ENCODE measurements around the gene ACIN1. TPM values are rescaled to one million over a fixed set of nuclear protein-coding genes. Genes with fewer than 3 reads are reported as not detected.
A peak's percentile ranks its signal among the peaks of the same experiment; 100 is the strongest.

ACIN1 gene
- polyA plus RNA-seq, 1 experiment = 123 TPM

GRCh38 chr14:23071244-23071920, 23.6 kb downstream of the ACIN1 start:
- POLR2A ChIA-PET = interaction anchor here (1.0 kb wide), 1 partner anchor 23 kb away, joined by 3 read pairs; the partner anchor contains the start of gene ACIN1
- Histone ChIP-seq H3K4me3 (ENCODE audit: low read depth, low read length) (peak overlapping the region; percentile 66), H3K36me3 (ENCODE audit: control insufficient read depth, insufficient read depth, low read length) (peaks cover 29% of the 10 kb centered on the region), H3K27me3 (ENCODE audit: control insufficient read depth, insufficient read depth, low read length) (no peaks in the 10 kb centered on the region)
- DNase-seq (ENCODE audit: low read depth) = peak; percentile 72
- CTCF ChIA-PET = interaction anchor here (0.6 to 4.7 kb wide), 13 partner anchors 9 to 85 kb away, joined by 3 to 57 read pairs (median 6); partner anchors contain the start of genes ACIN1 and C14orf119
- no peak for TF ChIP-seq CTCF (IDR thresholded peaks at IDR 0.05; ENCODE audit: insufficient read depth, low read depth, low read length)

GRCh38 chr14:23070262-23071129, 24.4 kb downstream of the ACIN1 start:
- Histone ChIP-seq H3K36me3 (ENCODE audit: control insufficient read depth, insufficient read depth, low read length) (peaks cover 23% of the 10 kb centered on the region), H3K27me3 (ENCODE audit: control insufficient read depth, insufficient read depth, low read length) (no peaks in the 10 kb centered on the region), H3K4me3 (ENCODE audit: low read depth, low read length) (peak overlapping the region; percentile 66)
- DNase-seq (ENCODE audit: low read depth) = no peak
- ChIA-PET POLR2A (no interaction called here), CTCF (interaction anchor here (1.0 to 4.7 kb wide), 10 partner anchors 8 to 84 kb away, joined by 3 to 57 read pairs (median 7); partner anchors contain the start of genes ACIN1 and C14orf119)
- no peak for TF ChIP-seq CTCF (IDR thresholded peaks at IDR 0.05; ENCODE audit: insufficient read depth, low read depth, low read length)

- Histone ChIP-seq H3K4me3 (ENCODE audit: low read depth, low read length) (no peak overlapping the region), H3K27me3 (ENCODE audit: control insufficient read depth, insufficient read depth, low read length) (no peaks in the 10 kb centered on the region), H3K36me3 (ENCODE audit: control insufficient read depth, insufficient read depth, low read length) (peaks cover 20% of the 10 kb centered on the region)
- ChIA-PET CTCF (interaction anchor here (0.5 to 4.7 kb wide), 44 partner anchors 9 to 417 kb away, joined by 3 to 144 read pairs (median 5); partner anchors contain the start of genes ACIN1, AJUBA, C14orf119 and CDH24), POLR2A (interaction anchor here (0.6 to 1.2 kb wide), 3 partner anchors 9 to 39 kb away, joined by 3 to 7 read pairs (median 5); partner anchors contain the start of genes ACIN1 and C14orf119)
- no peak for TF ChIP-seq CTCF (IDR thresholded peaks at IDR 0.05; ENCODE audit: insufficient read depth, low read depth, low read length)
- DNase-seq (ENCODE audit: low read depth) = no peak
Measured at GRCh38 chr14:23069413-23069806, 25.5 kb downstream of the ACIN1 start.

- H3K36me3 ChIP-seq (ENCODE audit: control insufficient read depth, insufficient read depth, low read length) = peaks cover 23% of the 10 kb centered on the region
Measured at GRCh38 chr14:23068789-23069412, 26.0 kb downstream of the ACIN1 start.

More at GRCh38 chr14:23068789-23069412, 26.0 kb downstream of the ACIN1 start:
- CTCF ChIA-PET = interaction anchor here (0.5 to 4.7 kb wide), 47 partner anchors 10 to 416 kb away, joined by 3 to 144 read pairs (median 5); partner anchors contain the start of genes ACIN1, AJUBA, C14orf119 and CDH24
- peak; percentile 70 for DNase-seq (ENCODE audit: low read depth)
- POLR2A ChIA-PET = interaction anchor here (0.6 to 1.3 kb wide), 4 partner anchors 10 to 41 kb away, joined by 3 to 7 read pairs (median 4); partner anchors contain the start of genes ACIN1 and C14orf119
- peak; percentile 99 for TF ChIP-seq CTCF (IDR thresholded peaks at IDR 0.05; ENCODE audit: insufficient read depth, low read depth, low read length)
- H3K27me3 ChIP-seq (ENCODE audit: control insufficient read depth, insufficient read depth, low read length) = no peaks in the 10 kb centered on the region
- no peak overlapping the region for H3K4me3 ChIP-seq (ENCODE audit: low read depth, low read length)

Measured in BJ (cell line).